ENCODE data around the gene GNAO1. TPM values are rescaled to one million over a fixed set of nuclear protein-coding genes. Genes with fewer than 3 reads are reported as not detected.

GNAO1 gene
- total RNA-seq, 1 donor from 2014 or later, result 12.7 TPM

DNA sequence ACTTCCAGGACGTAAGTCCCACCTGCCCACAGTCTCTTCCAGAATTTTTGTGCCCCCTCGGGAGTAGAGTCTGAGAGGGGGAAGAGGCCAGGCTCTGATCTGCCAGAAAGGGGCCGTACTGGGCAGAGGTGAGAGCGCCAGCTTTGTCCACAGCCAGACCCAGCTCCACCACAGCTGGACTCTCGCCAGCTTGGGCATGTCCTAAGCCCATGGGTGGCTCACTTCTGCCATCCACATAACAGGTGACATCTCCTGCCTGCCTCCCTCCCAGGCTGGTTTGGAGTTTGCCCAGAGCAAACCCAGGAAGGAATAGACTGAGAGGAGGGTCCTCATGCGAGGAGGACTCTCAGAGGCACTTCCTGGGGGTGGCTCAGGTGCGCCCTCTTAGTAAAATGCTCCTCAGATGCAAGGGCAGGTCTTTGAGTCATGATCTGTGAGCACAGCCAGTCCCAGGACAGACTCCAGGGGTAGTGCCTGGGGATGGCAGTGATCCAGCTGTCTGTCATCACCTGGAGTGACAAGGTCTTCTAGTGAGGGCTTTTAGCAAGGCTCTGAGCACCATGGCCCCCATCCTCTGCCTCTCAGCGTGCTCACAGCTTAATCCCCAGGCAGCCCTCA, 144.9 kb downstream of the GNAO1 start:
- no peak for DNase-seq (ENCODE audit: low spot score)

DNA sequence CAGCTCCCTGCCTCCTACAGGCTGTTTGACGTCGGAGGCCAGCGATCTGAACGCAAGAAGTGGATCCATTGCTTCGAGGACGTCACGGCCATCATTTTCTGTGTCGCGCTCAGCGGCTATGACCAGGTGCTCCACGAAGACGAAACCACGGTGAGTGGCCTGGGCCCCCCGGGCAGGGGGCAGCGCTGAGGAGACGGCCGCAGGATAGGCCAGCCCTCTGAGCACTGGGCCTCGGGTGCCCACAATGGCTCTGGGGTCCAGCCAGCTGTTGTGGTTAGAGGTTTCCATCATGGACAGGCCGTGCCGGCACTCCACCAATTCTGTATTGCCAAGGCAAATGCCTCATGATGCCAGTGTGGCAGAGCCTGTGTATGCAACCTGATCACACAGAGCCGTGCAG, 145.4 kb downstream of the GNAO1 start:
- DNase-seq (ENCODE audit: low spot score), result no peak

DNA sequence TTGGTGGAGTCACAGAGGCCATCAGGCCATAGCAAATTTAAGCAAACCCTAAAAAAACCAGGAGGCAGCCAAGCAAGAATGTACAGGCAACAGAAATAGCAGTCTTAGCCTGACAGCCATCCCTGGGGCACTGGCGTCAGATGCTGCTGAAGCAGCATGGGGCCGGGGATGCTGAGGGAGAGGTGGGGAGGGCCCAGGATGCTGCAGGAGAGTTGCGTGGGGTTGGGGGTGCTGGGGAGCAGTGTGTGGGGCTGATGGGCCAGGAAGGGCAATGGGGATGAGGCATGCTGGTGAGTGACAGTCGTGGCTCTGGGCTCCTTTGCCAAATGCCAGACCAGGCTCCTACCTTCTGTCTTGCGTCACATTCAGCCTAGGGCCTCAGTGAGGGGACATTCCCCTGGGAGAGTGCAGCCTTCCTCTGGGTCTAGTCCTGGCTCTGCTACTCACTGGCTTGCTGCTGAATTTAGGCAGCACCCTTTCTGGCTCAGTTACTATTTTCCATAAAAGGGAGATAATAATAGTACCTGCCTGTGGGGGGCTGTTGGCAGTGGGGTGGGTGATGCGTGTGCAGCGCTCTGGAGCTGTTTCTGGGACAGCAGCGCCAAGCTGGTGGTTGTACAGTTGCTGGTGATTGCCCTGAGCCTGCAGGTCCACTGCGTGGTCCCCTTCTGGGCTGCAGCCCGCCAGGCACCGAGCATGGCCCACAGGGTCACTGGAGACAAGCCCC, 146.0 kb downstream of the GNAO1 start:
- no peak for DNase-seq (ENCODE audit: low spot score)

DNA sequence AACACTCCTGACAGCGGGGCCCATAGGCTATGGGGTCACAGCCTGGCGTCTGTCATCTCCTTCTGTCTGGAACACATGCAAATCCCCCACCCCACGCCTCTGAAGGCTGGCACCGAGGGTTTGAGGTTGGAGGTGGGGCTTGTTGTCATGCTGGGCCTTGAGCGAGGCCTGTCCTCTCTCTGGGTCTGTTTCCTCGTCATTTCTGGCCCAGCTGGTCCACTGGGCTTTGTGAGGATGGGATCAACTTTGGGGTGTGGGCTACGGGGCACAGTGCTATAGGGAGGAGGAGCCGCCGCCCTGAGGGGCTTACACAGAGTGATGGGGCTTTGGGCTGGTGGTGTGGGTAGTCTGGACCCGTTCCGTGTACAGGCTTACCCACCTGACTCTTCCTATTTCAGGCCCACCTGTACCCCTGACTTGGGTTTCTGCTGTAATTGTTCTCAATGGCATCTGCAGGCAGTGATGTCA, 146.6 kb downstream of the GNAO1 start:
- no peak for DNase-seq (ENCODE audit: low spot score)

DNA sequence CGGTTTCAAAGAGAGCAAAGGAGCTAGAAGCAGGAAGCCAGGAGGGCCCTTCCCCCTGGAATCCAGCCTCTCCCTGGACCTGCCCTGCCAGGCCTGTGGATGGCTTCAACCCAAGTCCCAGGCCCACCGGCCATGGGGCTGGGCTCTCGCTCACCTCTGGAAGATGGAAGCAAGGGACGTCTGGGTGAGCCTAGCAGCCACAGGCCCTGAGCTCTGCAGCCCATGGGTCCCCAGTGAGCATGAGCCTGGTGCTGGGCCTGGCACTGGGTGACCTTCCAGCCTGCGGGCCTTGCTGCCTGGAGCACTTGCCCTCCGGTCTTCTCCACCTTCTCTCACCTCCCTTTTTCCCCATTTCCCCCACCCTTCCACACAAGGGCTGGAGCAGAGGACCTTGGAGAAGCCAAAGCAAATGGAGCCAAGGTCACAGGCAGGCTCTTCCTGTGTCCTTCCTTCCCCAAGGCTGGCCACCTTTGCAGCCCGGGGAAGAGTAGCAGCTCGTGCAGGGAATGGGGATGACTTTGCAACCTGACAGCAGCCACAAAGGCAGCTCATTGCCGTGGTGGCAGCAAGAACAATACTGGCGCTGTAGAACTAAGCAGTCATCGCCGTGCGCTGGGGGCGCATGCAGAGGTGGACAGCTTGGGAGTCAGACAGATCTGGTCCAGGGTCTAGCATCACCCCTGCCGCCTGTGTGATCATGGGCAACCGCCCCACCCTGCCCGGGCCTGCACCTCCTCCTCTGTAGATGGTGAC, 147.5 kb downstream of the GNAO1 start:
- DNase-seq (ENCODE audit: low spot score), result no peak

DNA sequence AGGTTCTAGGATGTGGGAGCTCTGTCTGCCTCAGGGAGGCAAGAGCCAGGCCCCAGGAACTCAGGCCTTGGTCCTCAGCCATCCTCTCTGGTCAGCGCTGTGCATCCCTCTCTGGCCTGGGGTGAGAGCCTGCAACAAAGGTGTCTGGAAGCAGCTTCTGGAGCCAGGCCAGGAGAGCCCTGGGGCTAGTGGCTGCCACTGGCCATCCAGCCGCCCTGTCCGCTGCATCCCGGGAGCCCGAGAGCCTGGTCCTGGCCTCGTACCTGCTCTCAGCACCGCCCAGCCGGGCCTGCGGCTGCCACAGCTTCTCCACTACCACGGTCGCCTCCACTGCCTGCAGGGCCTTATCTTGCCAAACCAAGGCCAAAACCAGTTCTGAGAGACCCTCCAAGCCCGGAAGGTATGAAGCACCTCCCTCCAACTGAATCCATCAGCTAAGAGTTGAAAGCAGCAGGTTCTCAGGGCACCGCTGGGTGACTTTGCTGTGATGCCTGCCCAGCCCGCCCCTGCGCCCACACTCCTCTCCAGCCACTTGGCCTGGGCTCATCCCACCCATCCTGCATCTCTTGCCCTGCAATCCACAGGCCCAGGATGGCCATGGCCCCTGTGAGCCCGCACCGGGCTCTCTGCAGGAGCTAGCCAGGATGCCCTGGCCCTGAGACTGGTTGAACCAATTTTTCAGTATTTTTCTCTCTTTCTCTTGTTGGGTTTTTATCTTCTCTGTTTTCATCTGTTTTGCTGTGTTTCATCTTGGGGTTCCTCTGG, 148.3 kb downstream of the GNAO1 start:
- DNase-seq (ENCODE audit: low spot score), result no peak

DNA sequence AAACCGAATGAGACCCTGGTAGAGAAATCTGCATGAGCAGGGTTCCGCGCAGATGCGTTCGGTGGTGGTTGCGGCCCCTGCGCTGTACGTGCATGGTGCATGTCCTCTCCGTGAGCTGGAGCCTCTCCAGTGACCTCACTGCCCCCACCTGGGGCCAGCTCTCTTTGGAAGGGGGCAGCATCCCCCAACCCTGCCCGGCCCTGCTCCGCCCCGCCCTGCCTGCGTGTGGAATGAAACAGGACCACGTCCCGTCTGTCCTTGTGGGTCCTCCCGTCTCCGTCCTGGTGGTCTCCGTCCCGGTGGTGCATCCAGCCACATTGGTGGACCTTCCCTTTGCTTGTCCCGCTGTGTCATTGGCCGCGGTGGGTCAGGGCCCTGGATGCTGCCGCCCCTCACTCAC, 149.1 kb downstream of the GNAO1 start:
- DNase-seq (ENCODE audit: low spot score), result no peak

DNA sequence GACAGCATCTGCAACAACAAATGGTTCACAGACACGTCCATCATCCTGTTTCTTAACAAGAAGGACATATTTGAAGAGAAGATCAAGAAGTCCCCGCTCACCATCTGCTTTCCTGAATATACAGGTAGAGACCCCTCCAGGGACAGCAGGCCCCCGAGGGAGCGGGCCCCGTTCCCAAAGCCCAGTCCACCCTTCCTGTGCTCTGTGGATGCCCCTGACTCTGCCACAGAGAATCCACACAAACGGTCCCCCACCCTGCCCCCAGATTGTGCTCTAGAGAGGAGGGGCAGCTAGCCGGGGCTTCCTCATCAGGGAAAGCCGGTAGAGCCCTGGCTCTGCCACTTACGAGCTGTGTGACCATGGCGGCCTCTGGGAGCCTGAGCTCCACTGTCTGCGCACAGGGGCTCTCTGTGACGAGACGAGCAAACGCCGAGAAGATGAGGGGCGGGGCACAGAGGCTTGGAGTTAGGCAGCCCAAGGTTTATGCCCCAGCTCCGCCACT, 149.6 kb downstream of the GNAO1 start:
- no peak for DNase-seq (ENCODE audit: low spot score)

DNA sequence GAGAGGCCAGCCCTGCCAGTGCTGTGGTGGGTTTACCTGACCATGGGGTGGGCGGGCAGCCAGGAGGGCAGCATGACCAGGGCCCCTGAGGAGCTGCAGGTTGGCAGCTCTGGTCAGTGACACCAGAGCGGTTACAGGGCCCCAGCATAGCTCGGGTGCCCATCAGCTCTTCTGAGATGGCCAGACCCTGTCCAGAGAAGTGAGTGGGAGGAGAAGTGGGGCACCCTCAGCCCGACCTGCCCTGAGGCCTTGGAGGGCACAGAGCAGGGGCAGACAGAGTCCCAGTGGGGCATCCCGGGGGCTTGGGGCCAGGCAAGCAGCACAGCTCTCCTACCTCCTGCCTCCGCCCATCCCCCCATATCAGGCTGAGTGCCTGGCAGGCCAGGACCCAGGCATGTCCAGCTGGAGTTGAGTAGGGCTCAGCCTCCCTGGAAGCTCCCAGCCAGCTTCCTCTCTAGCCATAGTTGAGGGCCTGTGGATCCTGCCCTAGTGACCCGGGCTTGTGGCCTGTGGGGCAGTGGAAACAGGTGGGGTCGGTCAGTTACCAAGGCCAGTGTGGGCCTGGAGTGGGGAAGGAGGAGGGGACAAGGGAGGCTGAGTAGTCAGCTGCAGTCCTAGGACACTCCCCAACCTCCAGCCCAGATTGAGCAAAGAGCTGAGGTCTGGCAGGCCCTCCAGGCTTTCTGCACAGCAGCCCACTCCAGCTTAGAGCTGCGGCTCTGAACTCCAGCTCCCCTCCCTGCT, 150.5 kb downstream of the GNAO1 start:
- DNase-seq (ENCODE audit: low spot score), result no peak

DNA sequence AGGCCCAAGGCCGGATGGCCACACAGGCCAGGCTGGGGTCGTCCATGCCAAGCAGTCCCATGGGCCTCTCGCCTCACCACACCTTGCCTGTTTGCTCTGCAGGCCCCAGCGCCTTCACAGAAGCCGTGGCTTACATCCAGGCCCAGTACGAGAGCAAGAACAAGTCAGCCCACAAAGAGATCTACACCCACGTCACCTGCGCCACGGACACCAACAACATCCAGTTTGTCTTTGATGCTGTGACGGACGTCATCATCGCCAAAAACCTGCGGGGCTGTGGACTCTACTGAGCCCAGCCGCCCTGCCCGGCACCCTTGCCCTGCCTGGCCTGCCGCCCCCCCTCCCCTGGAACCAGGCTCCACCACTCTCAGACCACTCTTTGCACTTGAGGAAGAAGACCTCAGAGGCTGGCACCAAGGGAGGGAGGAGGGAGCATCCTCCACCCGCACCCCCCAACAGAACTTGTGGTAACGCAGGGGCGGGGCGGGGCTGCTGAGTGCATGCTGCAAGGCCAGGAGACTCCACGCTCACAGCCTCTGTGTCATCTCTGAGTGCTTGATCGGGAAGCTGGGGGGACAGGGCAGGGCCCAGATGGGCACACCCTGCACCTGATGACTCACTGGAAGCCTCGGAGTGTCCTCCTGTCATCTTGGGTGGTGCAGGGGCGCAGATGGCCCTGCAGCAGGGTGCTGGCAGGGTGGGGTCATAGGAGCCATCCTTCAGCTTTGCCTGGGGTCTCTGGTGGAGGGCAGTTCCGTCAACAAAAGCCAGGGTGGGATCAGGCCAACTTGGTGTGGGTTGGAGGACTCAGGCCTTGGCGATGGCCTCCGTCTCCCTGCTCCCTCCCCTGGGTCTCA, 152.6 kb downstream of the GNAO1 start:
- DNase-seq (ENCODE audit: low spot score), result no peak

DNA sequence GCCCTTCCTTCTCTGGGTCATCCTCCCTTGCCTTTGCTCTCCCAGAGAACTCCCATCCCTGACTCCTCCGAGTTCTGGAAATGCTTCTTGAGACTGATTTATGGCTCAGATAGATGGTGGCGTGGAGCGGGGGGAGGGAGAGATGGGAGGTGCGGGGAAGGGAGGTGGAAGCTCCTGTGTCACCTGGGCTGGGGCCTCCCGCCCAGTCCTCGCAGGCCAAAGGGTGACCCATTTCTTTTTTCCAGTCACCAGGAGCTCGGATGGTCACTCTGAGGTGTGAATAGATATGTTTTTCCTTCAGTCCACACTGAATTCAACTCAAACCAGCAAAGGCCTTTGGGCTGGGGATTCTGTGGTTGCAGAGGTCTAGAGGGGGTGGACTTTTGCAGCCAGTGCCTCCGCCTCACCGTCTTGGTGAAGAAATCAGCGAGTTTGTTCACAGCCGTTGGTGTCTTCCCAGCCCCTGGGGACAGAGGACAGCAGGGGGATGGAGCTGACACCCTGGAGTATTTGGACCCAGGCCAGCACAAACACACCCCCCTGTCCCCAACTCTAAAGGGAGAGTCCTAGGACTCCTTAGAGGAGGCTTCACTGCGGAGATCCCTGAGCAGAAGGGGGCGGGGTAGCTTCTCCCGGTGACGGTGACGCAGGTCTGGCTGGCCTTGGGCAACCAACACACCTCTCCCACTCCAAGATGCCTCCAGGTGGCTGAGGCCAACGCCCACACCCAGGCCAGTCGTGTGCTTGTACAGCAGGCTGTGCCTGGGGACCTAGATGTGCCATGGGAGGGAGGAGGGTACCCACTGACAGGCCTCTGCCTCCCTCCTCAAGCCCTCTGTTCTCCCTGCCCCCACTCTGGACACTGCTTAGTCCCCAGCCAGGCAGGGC, 153.5 kb downstream of the GNAO1 start:
- no peak for DNase-seq (ENCODE audit: low spot score)

DNA sequence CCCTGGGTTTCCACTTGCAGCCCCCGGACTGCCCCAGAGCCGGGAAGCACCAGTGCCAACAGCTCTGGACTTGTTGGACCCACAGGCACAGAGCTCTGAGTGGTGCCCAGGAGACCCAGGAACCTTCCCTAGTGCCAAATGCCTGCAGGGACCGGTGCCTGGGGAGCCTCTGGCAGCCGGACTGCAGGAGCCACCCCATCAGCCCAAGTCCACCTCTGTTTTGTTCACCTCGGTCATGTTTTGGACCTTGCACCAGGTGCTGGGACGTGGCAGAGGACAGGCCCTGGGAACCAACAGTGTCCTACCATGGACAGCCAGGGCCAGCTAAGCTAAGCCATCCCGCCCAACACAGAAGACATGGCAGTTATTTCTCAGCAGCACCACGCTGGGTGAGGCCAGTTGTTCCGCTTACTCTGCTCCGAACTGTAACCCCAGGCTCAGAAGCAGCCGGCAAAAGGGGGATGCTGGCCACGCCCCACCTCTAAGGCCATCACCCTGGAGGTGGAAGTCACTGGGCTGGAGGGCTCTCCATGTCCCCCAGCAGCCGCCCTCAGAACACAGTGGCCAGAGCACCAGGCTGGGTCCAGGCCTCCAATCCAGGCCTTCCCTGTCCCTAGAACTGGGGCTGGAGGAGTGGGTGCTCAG, 154.2 kb downstream of the GNAO1 start:
- DNase-seq (ENCODE audit: low spot score), result no peak

DNA sequence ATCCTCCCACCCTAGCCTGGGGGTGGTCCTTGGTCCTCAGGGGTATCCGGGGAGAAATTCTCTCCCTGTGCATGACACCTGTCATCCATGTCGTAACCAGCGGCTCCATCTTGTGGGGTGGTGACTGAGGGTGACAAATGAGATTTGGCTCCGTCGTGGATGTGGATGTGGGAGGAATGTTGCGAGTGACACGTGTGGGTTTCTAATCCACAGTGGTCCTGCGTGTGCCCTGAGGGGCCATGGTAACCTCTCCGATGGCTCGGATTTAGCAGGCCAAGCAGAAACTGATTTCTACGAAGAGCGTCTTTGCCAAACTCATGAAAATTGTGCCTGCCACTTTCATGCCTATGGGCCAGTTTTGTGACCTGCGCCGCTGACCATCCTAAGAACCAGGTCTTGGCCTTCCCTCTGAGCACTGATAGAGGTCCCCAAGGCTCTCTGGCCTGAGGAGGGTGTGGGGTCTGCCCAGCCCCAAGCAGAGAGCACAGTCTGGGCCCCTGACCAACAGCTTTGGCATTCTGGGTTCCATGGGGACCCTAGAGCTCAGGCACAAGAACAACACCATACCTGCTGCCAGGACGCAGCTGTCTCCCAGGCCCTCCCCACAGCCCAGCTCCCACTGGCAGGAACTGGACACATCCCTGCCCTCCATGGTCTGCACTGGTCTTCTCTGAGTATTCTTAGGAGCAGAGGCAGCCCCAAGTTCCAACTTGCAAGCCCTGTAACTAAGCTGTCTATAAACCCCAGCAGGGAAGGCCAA, 155.0 kb downstream of the GNAO1 start:
- no peak for DNase-seq (ENCODE audit: low spot score)

DNA sequence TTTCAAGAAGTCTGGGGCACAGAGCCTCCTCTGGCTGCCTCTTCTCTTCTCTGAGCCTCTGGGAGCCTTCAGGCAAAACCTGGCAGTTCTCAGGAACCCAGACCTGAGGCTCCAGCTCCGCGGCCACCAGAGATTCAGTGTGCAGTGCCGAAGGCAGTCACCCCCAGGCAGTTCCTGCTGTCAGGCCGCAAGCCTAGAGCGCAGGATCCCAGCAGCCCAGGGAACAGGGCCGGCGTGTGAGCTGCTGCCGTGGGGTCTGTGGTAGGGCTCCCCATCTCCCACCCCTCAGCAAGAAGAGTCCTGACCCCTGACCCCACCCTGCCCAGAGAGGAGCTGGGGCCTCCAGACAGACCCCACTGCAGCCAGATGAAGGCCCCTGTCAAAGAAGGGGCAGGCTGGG, 155.9 kb downstream of the GNAO1 start:
- no peak for DNase-seq (ENCODE audit: low spot score)

DNA sequence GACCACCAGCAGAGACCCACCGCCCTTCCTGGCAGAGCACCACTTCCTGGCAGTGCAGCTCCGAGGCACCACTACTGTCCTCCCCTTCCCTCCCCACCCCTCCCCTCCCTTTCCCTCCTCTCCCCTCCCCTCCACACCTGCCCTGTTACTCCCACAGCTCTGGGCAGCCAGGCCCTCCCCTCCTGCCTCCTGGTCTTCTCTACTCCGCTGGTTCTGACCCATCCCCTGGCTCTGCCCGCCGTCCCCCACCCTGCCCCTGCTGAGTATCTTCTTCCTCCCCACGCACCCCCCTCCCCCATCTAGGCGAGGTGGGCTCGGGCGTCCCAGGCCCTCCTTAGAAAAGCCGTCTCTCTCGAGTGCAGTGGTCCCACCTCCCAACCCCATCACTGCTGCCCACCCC, 156.4 kb downstream of the GNAO1 start:
- DNase-seq (ENCODE audit: low spot score), result no peak

DNA sequence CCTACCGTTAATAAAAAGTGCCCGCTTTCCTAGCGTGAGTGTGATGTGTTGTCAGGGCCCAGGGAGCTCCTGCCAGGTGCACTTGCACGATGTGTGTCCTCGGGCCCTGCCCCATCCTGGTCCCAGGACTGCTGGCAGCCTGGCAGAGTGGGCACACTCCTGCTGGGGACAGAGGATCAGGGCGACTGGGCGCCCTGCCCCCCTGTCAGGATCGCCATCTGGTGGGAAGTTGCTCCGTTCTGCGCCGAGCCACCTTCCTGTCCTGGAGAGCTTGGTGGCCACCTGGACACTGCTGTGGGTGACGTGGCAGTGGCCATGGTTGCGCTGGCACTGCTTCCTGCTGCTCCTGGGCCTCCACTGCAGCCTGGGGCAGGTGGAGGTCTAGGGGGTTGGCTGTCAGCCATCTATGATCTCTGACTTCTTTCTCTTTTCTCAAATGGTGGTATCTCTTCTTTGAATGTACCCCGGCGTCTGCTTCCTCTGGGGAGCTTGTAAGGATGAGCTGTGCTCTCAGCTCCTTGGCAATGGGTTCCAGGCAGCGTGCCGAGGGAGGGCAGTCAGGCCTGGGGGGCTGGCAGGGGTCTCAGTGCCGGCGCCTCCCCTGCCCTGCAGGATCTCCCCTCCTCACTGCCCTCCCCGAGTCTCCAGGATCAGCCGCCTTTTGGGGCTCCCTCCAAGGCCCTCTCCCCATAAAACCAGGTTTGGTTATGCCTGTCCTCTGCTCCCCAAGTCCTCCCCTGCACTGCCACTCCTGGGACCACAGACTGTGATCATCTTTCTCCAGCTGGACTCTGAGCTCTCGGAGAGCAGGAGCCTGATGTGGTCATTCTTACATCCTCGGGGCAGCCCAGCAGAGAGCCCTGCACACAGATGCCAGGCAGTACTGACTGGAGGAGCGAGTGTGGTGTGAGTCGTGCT, 157.1 kb downstream of the GNAO1 start:
- DNase-seq (ENCODE audit: low spot score), result no peak

DNA sequence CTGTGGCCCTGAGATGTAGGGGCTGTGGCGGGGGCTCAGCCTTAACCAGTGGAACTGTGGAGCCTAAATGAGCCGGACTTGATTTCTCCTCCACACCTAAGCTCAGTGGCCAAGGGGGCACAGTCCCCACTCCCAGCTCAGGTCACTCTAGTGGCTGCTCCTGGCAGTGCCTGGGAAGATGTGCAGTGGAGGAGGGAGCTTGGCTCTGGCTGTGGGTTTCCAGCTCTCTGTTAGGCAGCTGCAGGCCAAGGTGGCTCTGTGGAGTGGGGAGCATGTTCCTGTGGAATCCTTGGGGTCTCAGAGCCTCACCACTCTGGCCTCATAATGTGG, 157.8 kb downstream of the GNAO1 start:
- no peak for DNase-seq (ENCODE audit: low spot score)

Data from mucosa of gallbladder (tissue), 1 donor.